HEK293 (cell line): Measurements from ENCODE around the gene RHOU.

Experiments used
- CTCF ChIA-PET: fragments of 350-600 bp; formaldehyde crosslinking; extraction: SDS; loops from one replicate; lab custom pipeline; 2021; ENCODE audit warnings: antibody characterized with exemption; lab: Yijun Ruan, JAX
- POLR2A ChIA-PET: fragments of 300-600 bp; formaldehyde crosslinking; extraction: SDS; loops from one replicate; lab custom pipeline; 2020; ENCODE audit warnings: antibody characterized with exemption, inconsistent platforms; lab: Yijun Ruan, JAX
- H3K27ac ChIP-seq: fragments of 200-500 bp; sonication (Bioruptor generic); 2 replicates; pipeline ENCODE4 v1.5.1; 2014; ENCODE audit warnings: low read depth, low read length, control low read depth, inconsistent platforms; ENCODE audit errors: extremely low read depth
- H3K36me3 ChIP-seq, 2 experiments: fragments of 200-500 bp in 1 of 2; sonication (Bioruptor generic) in 1 of 2; 1 replicate in 1 of 2; 2 replicates in 1 of 2; pipeline ENCODE4 v1.5.1; 2014 to 2017; ENCODE audit warnings: inconsistent platforms in 2 of 2, low read length in 2 of 2; ENCODE audit not compliant: control insufficient read depth in 2 of 2, insufficient read depth in 1 of 2
- H3K4me1 ChIP-seq: fragments of 200-500 bp; sonication (Bioruptor generic); 2 replicates; pipeline ENCODE4 v1.5.1; 2014; ENCODE audit warnings: mild to moderate bottlenecking, low read length, inconsistent platforms; ENCODE audit not compliant: control insufficient read depth, insufficient read depth
- H3K4me3 ChIP-seq: 2 replicates; pipeline ENCODE4 v1.5.1; 2011; ENCODE audit warnings: low read depth, mild to moderate bottlenecking, control low read depth, low read length, moderate library complexity
- H3K9me3 ChIP-seq: fragments of 200-500 bp; sonication (Bioruptor generic); 2 replicates; pipeline ENCODE4 v1.5.1; 2014; ENCODE audit warnings: low read depth, low read length, inconsistent platforms; ENCODE audit not compliant: control insufficient read depth, insufficient read depth
- BCL11B ChIP-seq: fragments of 450-650 bp; formaldehyde crosslinking; IDR thresholded peaks from 2 replicates; pipeline ENCODE4 v1.5.1; 2016; ENCODE audit warnings: low read depth, missing biosample characterization, missing genetic modification characterization
- KLF1 ChIP-seq: fragments of 450-650 bp; formaldehyde crosslinking; IDR thresholded peaks from 2 replicates; pipeline ENCODE4 v1.5.1; 2016; ENCODE audit warnings: missing biosample characterization, missing genetic modification characterization
- KLF9 ChIP-seq: fragments of 450-650 bp; formaldehyde crosslinking; IDR thresholded peaks from 2 replicates; pipeline ENCODE4 v1.5.1; 2016; ENCODE audit warnings: missing biosample characterization, missing genetic modification characterization, low read depth
- PRDM10 ChIP-seq: fragments of 450-650 bp; formaldehyde crosslinking; IDR thresholded peaks from 2 replicates; pipeline ENCODE4 v1.5.1; 2016; ENCODE audit warnings: missing biosample characterization, missing genetic modification characterization
- SP2 ChIP-seq: fragments of 450-650 bp; formaldehyde crosslinking; IDR thresholded peaks from 2 replicates; pipeline ENCODE4 v1.5.1; 2016; ENCODE audit warnings: missing biosample characterization, missing genetic modification characterization
- ZBTB20 ChIP-seq: fragments of 450-650 bp; formaldehyde crosslinking; IDR thresholded peaks from 2 replicates; pipeline ENCODE4 v1.5.1; 2016; ENCODE audit warnings: missing biosample characterization, missing genetic modification characterization
- ZIC2 ChIP-seq: fragments of 450-650 bp; formaldehyde crosslinking; IDR thresholded peaks from 2 replicates; pipeline ENCODE4 v1.5.1; 2016; ENCODE audit warnings: missing biosample characterization, missing genetic modification characterization
- ZNF121 ChIP-seq: fragments of 450-650 bp; formaldehyde crosslinking; IDR thresholded peaks from 2 replicates; pipeline ENCODE4 v1.5.1; 2016; ENCODE audit warnings: missing biosample characterization, missing genetic modification characterization
- ZNF155 ChIP-seq: fragments of 450-650 bp; formaldehyde crosslinking; IDR thresholded peaks from 2 replicates; pipeline ENCODE4 v1.5.1; 2016; ENCODE audit warnings: missing biosample characterization, missing genetic modification characterization
- ZNF157 ChIP-seq: fragments of 450-650 bp; formaldehyde crosslinking; IDR thresholded peaks from 2 replicates; pipeline ENCODE4 v1.5.1; 2016; ENCODE audit warnings: missing biosample characterization, missing genetic modification characterization
- ZNF174 ChIP-seq: fragments of 450-650 bp; formaldehyde crosslinking; IDR thresholded peaks from 2 replicates; pipeline ENCODE4 v1.5.0; 2017; ENCODE audit warnings: missing biosample characterization, mild to moderate bottlenecking, missing genetic modification characterization
- ZNF175 ChIP-seq: fragments of 450-650 bp; formaldehyde crosslinking; IDR thresholded peaks from 2 replicates; pipeline ENCODE4 v1.5.1; 2016; ENCODE audit warnings: missing biosample characterization, missing genetic modification characterization
- ZNF211 ChIP-seq: fragments of 450-650 bp; formaldehyde crosslinking; IDR thresholded peaks from 2 replicates; pipeline ENCODE4 v1.5.1; 2016; ENCODE audit warnings: low read depth, missing biosample characterization, missing genetic modification characterization
- ZNF24 ChIP-seq: fragments of 450-650 bp; formaldehyde crosslinking; IDR thresholded peaks from 2 replicates; pipeline ENCODE4 v1.5.1; 2016; ENCODE audit warnings: missing biosample characterization, missing genetic modification characterization
- ZNF324 ChIP-seq: fragments of 450-650 bp; formaldehyde crosslinking; IDR thresholded peaks from 2 replicates; pipeline ENCODE4 v1.5.1; 2016; ENCODE audit warnings: missing biosample characterization, missing genetic modification characterization
- ZNF37A ChIP-seq: fragments of 450-650 bp; IDR thresholded peaks from 2 replicates; pipeline ENCODE4 v1.5.1; 2018; ENCODE audit warnings: missing biosample characterization, missing genetic modification characterization
- ZNF433 ChIP-seq: fragments of 450-650 bp; formaldehyde crosslinking; IDR thresholded peaks from 2 replicates; pipeline ENCODE4 v1.5.1; 2016; ENCODE audit warnings: missing biosample characterization, missing genetic modification characterization, low read depth
- ZNF514 ChIP-seq: fragments of 450-650 bp; formaldehyde crosslinking; IDR thresholded peaks from 2 replicates; pipeline ENCODE4 v1.5.1; 2016; ENCODE audit warnings: missing biosample characterization, missing genetic modification characterization
- ZNF544 ChIP-seq: fragments of 450-650 bp; formaldehyde crosslinking; IDR thresholded peaks from 2 replicates; pipeline ENCODE4 v1.5.0; 2017; ENCODE audit warnings: missing biosample characterization, missing genetic modification characterization
- TF ChIP-seq, protein P1 (sequence below): fragments of 450-650 bp; formaldehyde crosslinking; IDR thresholded peaks from 2 replicates; pipeline ENCODE4 v1.5.1; 2016; ENCODE audit warnings: missing biosample characterization, missing genetic modification characterization
- TF ChIP-seq, protein P2 (sequence below): sonication (generic); formaldehyde crosslinking; IDR thresholded peaks from 2 replicates; pipeline ENCODE4 v1.8.1; 2022; ENCODE audit warnings: mild to moderate bottlenecking, moderate library complexity, missing genetic modification reagents
- TF ChIP-seq, protein P3 (sequence below): fragments of 450-650 bp; formaldehyde crosslinking; IDR thresholded peaks from 2 replicates; pipeline ENCODE4 v1.5.1; 2016; ENCODE audit warnings: missing biosample characterization, missing genetic modification characterization

RHOU gene

GRCh38 chr1:228744356-228744755, 9.1 kb downstream of the RHOU start:
- ChIA-PET CTCF (interaction anchor here (0.6 to 1.2 kb wide), 5 partner anchors 10 to 511 kb away, joined by 3 to 5 read pairs (median 3); no protein-coding TSS in a partner anchor), POLR2A (no interaction called here)
- TF ChIP-seq ZNF24 (tag by site-specific recombination) (no peak), ZNF324 (no peak), ZNF174 (tag by site-specific recombination) (no peak), ZIC2 (tag by site-specific recombination) (no peak), SP2 (no peak), ZNF157 (no peak), ZNF211 (tag by site-specific recombination) (no peak), PRDM10 (no peak)
- TF ChIP-seq, protein P1, sequence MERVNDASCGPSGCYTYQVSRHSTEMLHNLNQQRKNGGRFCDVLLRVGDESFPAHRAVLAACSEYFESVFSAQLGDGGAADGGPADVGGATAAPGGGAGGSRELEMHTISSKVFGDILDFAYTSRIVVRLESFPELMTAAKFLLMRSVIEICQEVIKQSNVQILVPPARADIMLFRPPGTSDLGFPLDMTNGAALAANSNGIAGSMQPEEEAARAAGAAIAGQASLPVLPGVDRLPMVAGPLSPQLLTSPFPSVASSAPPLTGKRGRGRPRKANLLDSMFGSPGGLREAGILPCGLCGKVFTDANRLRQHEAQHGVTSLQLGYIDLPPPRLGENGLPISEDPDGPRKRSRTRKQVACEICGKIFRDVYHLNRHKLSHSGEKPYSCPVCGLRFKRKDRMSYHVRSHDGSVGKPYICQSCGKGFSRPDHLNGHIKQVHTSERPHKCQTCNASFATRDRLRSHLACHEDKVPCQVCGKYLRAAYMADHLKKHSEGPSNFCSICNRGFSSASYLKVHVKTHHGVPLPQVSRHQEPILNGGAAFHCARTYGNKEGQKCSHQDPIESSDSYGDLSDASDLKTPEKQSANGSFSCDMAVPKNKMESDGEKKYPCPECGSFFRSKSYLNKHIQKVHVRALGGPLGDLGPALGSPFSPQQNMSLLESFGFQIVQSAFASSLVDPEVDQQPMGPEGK (tag by site-specific recombination) = no peak
- H3K4me3 ChIP-seq = no peak overlapping the region
- 0 out of 2 replicates have a peak, but pooled peaks cover 3% of the 10 kb centered on the region for H3K4me1 ChIP-seq
- H3K36me3 ChIP-seq = peaks cover 39 to 59% of the 10 kb centered on the region in 2 experiments
- H3K9me3 ChIP-seq = no peaks in the 10 kb centered on the region
- H3K27ac ChIP-seq = no peak overlapping the region

GRCh38 chr1:228744918-228745317, 9.6 kb downstream of the RHOU start:
- Histone ChIP-seq H3K36me3 (peaks cover 37 to 54% of the 10 kb centered on the region in 2 experiments; a peak in 2 of 3 replicates), H3K4me1 (0 out of 2 replicates have a peak, but pooled peaks cover 3% of the 10 kb centered on the region), H3K27ac (no peak overlapping the region), H3K4me3 (no peak overlapping the region), H3K9me3 (no peaks in the 10 kb centered on the region)
- CTCF ChIA-PET = interaction anchor here (0.7 kb wide), 2 partner anchors 396 to 737 kb away, joined by 3 read pairs; no protein-coding TSS in a partner anchor
- POLR2A ChIA-PET = no interaction called here
- TF ChIP-seq ZNF37A (tag by site-specific recombination) = no peak
- TF ChIP-seq ZNF433 (tag by site-specific recombination) = no peak
- no peak for TF ChIP-seq KLF9 (tag by site-specific recombination)
- no peak for TF ChIP-seq ZNF544 (tag by site-specific recombination)
- no peak for TF ChIP-seq SP2
- no peak for TF ChIP-seq ZBTB20 (tag by site-specific recombination)
- TF ChIP-seq, protein P2, sequence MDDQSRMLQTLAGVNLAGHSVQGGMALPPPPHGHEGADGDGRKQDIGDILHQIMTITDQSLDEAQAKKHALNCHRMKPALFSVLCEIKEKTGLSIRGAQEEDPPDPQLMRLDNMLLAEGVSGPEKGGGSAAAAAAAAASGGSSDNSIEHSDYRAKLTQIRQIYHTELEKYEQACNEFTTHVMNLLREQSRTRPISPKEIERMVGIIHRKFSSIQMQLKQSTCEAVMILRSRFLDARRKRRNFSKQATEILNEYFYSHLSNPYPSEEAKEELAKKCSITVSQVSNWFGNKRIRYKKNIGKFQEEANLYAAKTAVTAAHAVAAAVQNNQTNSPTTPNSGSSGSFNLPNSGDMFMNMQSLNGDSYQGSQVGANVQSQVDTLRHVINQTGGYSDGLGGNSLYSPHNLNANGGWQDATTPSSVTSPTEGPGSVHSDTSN (CRISPR knock-in tag) = no peak
- TF ChIP-seq, protein P3, sequence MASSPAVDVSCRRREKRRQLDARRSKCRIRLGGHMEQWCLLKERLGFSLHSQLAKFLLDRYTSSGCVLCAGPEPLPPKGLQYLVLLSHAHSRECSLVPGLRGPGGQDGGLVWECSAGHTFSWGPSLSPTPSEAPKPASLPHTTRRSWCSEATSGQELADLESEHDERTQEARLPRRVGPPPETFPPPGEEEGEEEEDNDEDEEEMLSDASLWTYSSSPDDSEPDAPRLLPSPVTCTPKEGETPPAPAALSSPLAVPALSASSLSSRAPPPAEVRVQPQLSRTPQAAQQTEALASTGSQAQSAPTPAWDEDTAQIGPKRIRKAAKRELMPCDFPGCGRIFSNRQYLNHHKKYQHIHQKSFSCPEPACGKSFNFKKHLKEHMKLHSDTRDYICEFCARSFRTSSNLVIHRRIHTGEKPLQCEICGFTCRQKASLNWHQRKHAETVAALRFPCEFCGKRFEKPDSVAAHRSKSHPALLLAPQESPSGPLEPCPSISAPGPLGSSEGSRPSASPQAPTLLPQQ (tag by site-specific recombination) = no peak
- TF ChIP-seq BCL11B (tag by site-specific recombination) = no peak
- no peak for TF ChIP-seq ZNF121
- TF ChIP-seq KLF1 (tag by site-specific recombination) = no peak
- no peak for TF ChIP-seq ZNF155 (tag by site-specific recombination)
- no peak for TF ChIP-seq ZNF175 (tag by site-specific recombination)
- no peak for TF ChIP-seq ZNF514 (tag by site-specific recombination)
